IMR-90 (cell line): ENCODE results near the gene MRTFA. TPM values are rescaled to one million over a fixed set of nuclear protein-coding genes. Genes with fewer than 3 reads are reported as not detected.

ENCODE experiments used
- ATAC-seq: fragments of 200-7000 bp; cut with Tn5 transposase; 2 replicates; pipeline ENCODE4 v1.9.1; 2020; ENCODE audit warnings: low read depth, mild to moderate bottlenecking, moderate library complexity
- BruUV-seq: library from RNA; stranded (reverse); fragments of 400-500 nt; replicated peaks from 2 replicates; lab custom pipeline; 2021; lab: Mats Ljungman, UMichigan
- CTCF ChIA-PET: fragments of 300-600 bp; formaldehyde crosslinking; extraction: SDS; loops from one replicate; lab custom pipeline; 2021; ENCODE audit warnings: antibody characterized with exemption; lab: Yijun Ruan, JAX
- POLR2A ChIA-PET: fragments of 300-600 bp; sonication (Branson Sonifier 250); formaldehyde crosslinking; loops from one replicate; lab custom pipeline; 2022; ENCODE audit warnings: antibody characterized with exemption; ENCODE audit not compliant: unreplicated experiment; lab: Charles Lee
- DNase-seq: peaks from one replicate; pipeline ENCODE4 v3.0.0; 2013
- H2AFZ ChIP-seq: replicated peaks from 2 replicates; pipeline ENCODE3; 2013; ENCODE audit warnings: low read length, mild to moderate bottlenecking; ENCODE audit not compliant: poor library complexity
- H2AK5ac ChIP-seq: 2 replicates; pipeline ENCODE4 v1.6.1; 2013; ENCODE audit warnings: low read depth, low read length, inconsistent platforms
- H2AK9ac ChIP-seq: replicated peaks from 2 replicates; pipeline ENCODE3; 2013; ENCODE audit warnings: mild to moderate bottlenecking, low read depth, low read length, moderate library complexity; ENCODE audit not compliant: poor library complexity
- H2BK120ac ChIP-seq: 2 replicates; pipeline ENCODE4 v1.6.1; 2013; ENCODE audit warnings: low read depth, low read length, inconsistent platforms
- H2BK15ac ChIP-seq: 3 replicates; pipeline ENCODE4 v1.6.1; 2013; ENCODE audit warnings: low read depth, low read length, inconsistent platforms
- H2BK20ac ChIP-seq: 2 replicates; pipeline ENCODE4 v1.6.1; 2013; ENCODE audit warnings: low read depth, mild to moderate bottlenecking, inconsistent platforms, low read length, moderate library complexity
- H2BK5ac ChIP-seq: 2 replicates; pipeline ENCODE4 v1.6.1; 2013; ENCODE audit warnings: mild to moderate bottlenecking, low read depth, low read length, inconsistent platforms; ENCODE audit not compliant: poor library complexity, severe bottlenecking
- H3K14ac ChIP-seq: replicated peaks from 2 replicates; pipeline ENCODE4 v1.6.1; 2013; ENCODE audit warnings: low read depth, low read length, inconsistent platforms
- H3K18ac ChIP-seq: 2 replicates; pipeline ENCODE4 v1.6.1; 2013; ENCODE audit warnings: low read depth, low read length, control low read depth
- H3K23ac ChIP-seq: 2 replicates; pipeline ENCODE4 v1.6.1; 2013; ENCODE audit warnings: low read depth, low read length, inconsistent platforms
- H3K27ac ChIP-seq: 2 replicates; pipeline ENCODE4 v1.5.1; 2013; ENCODE audit warnings: mild to moderate bottlenecking, control low read depth, low read length; ENCODE audit not compliant: insufficient read depth
- H3K27me3 ChIP-seq: 2 replicates; pipeline ENCODE4 v1.6.1; 2013; ENCODE audit warnings: low read length; ENCODE audit not compliant: control insufficient read depth, insufficient read depth
- H3K36me3 ChIP-seq: 2 replicates; pipeline ENCODE4 v1.6.1; 2013; ENCODE audit warnings: low read length, mixed read lengths; ENCODE audit not compliant: control insufficient read depth, insufficient read depth
- H3K4ac ChIP-seq: 2 replicates; pipeline ENCODE4 v1.6.1; 2013; ENCODE audit warnings: low read depth, low read length, inconsistent platforms
- H3K4me1 ChIP-seq: 2 replicates; pipeline ENCODE4 v1.6.1; 2013; ENCODE audit warnings: low read length, mixed read lengths; ENCODE audit not compliant: control insufficient read depth, insufficient read depth
- H3K4me2 ChIP-seq: 2 replicates; pipeline ENCODE4 v1.6.1; 2013; ENCODE audit warnings: low read depth, mild to moderate bottlenecking, control low read depth, low read length, moderate library complexity
- H3K4me3 ChIP-seq: 2 replicates; pipeline ENCODE4 v1.5.1; 2013; ENCODE audit warnings: low read depth, mild to moderate bottlenecking, control low read depth, low read length, moderate library complexity; ENCODE audit not compliant: insufficient read depth
- H3K56ac ChIP-seq: 2 replicates; pipeline ENCODE4 v1.6.1; 2013; ENCODE audit warnings: low read length, inconsistent platforms; ENCODE audit not compliant: insufficient read depth; ENCODE audit errors: extremely low read depth
- H3K79me1 ChIP-seq, 2 experiments: 2 replicates each; pipeline ENCODE4 v1.6.1; 2013; ENCODE audit warnings: low read length in 2 of 2, inconsistent platforms in 1 of 2, low read depth in 1 of 2
- H3K9ac ChIP-seq: 2 replicates; pipeline ENCODE4 v1.6.1; 2013; ENCODE audit warnings: low read depth, low read length, control low read depth
- H3K9me1 ChIP-seq: 2 replicates; pipeline ENCODE4 v1.6.1; 2013; ENCODE audit warnings: low read length, inconsistent platforms; ENCODE audit not compliant: insufficient read depth
- H3K9me3 ChIP-seq: 2 replicates; pipeline ENCODE4 v1.6.1; 2013; ENCODE audit warnings: low read length; ENCODE audit not compliant: control insufficient read depth, insufficient read depth
- H4K20me1 ChIP-seq: 2 replicates; pipeline ENCODE4 v1.6.1; 2013; ENCODE audit warnings: low read length, inconsistent platforms; ENCODE audit not compliant: insufficient read depth
- H4K5ac ChIP-seq: 2 replicates; pipeline ENCODE4 v1.6.1; 2013; ENCODE audit warnings: mild to moderate bottlenecking, low read depth, low read length, control low read depth
- H4K8ac ChIP-seq, 2 experiments: 2 replicates each; pipeline ENCODE4 v1.6.1; 2013; ENCODE audit warnings: low read depth in 2 of 2, low read length in 2 of 2, control low read depth in 1 of 2, inconsistent platforms in 1 of 2
- H4K91ac ChIP-seq: 2 replicates; pipeline ENCODE4 v1.6.1; 2013; ENCODE audit warnings: low read depth, low read length, inconsistent platforms; ENCODE audit not compliant: insufficient read depth
- BHLHE40 ChIP-seq: fragments of 150-350 bp; IDR thresholded peaks from 2 replicates; pipeline ENCODE4 v1.6.1; 2016; ENCODE audit warnings: mild to moderate bottlenecking, low read depth, low read length
- CEBPB ChIP-seq: IDR thresholded peaks from 2 replicates; pipeline ENCODE4 v1.6.1; 2012; ENCODE audit warnings: low read depth, low read length, improper control_type of control experiment
- MAFK ChIP-seq: IDR thresholded peaks from 2 replicates; pipeline ENCODE4 v1.6.1; 2012; ENCODE audit warnings: low read depth, low read length, improper control_type of control experiment
- MAZ ChIP-seq: IDR thresholded peaks from 2 replicates; pipeline ENCODE4 v1.6.1; 2012; ENCODE audit warnings: low read depth, mild to moderate bottlenecking, low read length, improper control_type of control experiment, moderate library complexity, borderline replicate concordance
- NFE2L2 ChIP-seq: fragments of 150-350 bp; IDR thresholded peaks from 2 replicates; pipeline ENCODE4 v1.6.1; 2016; ENCODE audit warnings: low read depth, mild to moderate bottlenecking, low read length
- POLR2A ChIP-seq: IDR thresholded peaks from 2 replicates; pipeline ENCODE4 v1.6.1; 2012; ENCODE audit warnings: mild to moderate bottlenecking, low read depth, low read length
- RAD21 ChIP-seq: IDR thresholded peaks from 2 replicates; pipeline ENCODE4 v1.6.1; 2012; ENCODE audit warnings: low read length, improper control_type of control experiment
- RFX5 ChIP-seq: IDR thresholded peaks from 2 replicates; pipeline ENCODE4 v1.8.0; 2012; ENCODE audit warnings: low read depth, mild to moderate bottlenecking, low read length, moderate library complexity
- WGBS, 2 experiments: methylation state at CpG; one replicate each; pipeline versions ENCODE4 v1.1.5 to v1.1.7; 2013; ENCODE audit warnings: missing lambda C conversion rate in 2 of 2; ENCODE audit not compliant: insufficient read length in 1 of 2; ENCODE audit errors: extremely low coverage in 2 of 2; 5-methylcytosine and 5-hydroxymethylcytosine counted together
- dilution Hi-C: fragments of 300-500 bp; cut with HindIII; formaldehyde crosslinking; loops from one replicate; pipeline ENCODE4 v1.14.3; 2018; ENCODE audit warnings: low sequenced_read_pairs; ENCODE audit not compliant: unreplicated experiment
- in situ Hi-C: fragments of 300-500 bp; cut with MboI; formaldehyde crosslinking; loops from 3 replicates; pipeline ENCODE4 v1.14.3; 2019; ENCODE audit warnings: low sequenced_read_pairs, inconsistent platforms, mixed read lengths
- intact Hi-C: fragments of 100-400 bp; cut with micrococcal nuclease; formaldehyde crosslinking; loops from 2 replicates; pipeline ENCODE4 v1.10.0; 2022
- polyA plus RNA-seq, 3 experiments: library from polyadenylated mRNA; depleted of rRNA; stranded (reverse); fragments of >200 nt; gene quantifications; 2 replicates each; pipeline ENCODE4 v1.2.3, GENCODE V29; 2012; ENCODE audit warnings: low replicate concordance in 1 of 3
- total RNA-seq: library from RNA; depleted of rRNA; stranded (reverse); fragments of >200 nt; gene quantifications from 2 replicates; pipeline ENCODE4 v1.2.3, GENCODE V29; 2012
- TF ChIP-seq, protein P1 (sequence below): fragments of 150-350 bp; IDR thresholded peaks from 2 replicates; pipeline ENCODE4 v1.6.1; 2017; ENCODE audit warnings: mild to moderate bottlenecking, antibody characterized with exemption, low read length, low read depth

MRTFA gene
- total and polyA plus RNA-seq, 2 of the 4 experiments (the other 2 are of a cell fraction) = 12.5 to 17.2 TPM

DNA sequence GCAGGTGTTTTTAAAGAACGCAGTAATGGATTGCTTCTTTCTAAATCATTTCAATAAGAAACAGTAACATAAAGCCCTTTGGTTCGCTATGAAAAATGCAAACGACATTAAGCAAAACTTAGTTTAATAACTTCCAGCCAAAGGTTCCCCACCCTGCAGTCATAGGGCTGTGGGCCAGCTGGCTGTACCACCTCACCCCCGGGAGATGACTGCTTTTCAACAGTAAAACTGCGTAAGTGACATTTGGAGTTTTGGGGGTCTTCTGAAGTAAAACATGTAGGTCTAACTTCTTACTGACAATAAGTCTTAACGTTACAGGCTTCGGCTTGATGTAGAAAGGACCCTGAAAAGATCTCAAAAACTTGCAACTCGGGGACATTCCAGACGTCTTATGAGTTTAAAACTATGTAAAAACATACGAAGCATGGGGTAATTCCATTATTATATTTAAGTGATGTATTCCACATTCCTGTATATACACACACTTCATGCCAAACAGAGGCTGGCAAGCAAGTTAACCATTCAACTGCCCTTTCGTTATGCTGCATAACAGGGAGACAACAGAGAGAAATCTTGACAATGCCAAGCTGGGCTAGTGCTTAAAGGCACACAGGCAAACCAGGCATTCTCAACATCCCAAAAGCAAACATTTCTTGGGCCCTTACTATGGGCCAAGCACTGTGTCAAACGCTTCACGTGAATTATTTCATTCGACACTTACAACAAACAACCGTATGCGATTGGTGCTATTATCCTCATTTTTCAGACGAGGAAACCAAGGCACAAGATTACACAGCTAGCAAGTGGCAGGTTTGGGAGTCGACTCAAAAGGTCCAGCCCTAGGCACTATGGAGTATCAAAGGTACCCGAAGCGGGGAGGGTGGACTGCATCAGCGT lies 1.2 kb downstream of the MRTFA start:
- Histone ChIP-seq H3K14ac (peak overlapping the region; percentile 92), H2BK120ac (peak overlapping the region; percentile 58), H3K27ac (peak overlapping the region; percentile 95), H3K27me3 (no peaks in the 10 kb centered on the region), H4K91ac (peak overlapping the region; percentile 60), H2BK20ac (peak overlapping the region; percentile 33), H3K56ac (peak overlapping the region; percentile 63), H2AK5ac (peak overlapping the region; percentile 70), H3K4me2 (peak overlapping the region; percentile 85), H3K36me3 (no peaks in the 10 kb centered on the region), H2BK5ac (peak overlapping the region; percentile 81), H4K20me1 (peaks cover 53% of the 10 kb centered on the region), H4K5ac (peak overlapping the region; percentile 33), H3K4ac (peak overlapping the region; percentile 78), H3K18ac (peak overlapping the region; percentile 74), H3K4me1 (peaks cover 10% of the 10 kb centered on the region), H3K4me3 (peak overlapping the region; percentile 69), H2AFZ (no peak overlapping the region), H2AK9ac (peak overlapping the region; percentile 92), H4K8ac (peak overlapping the region in 1 of 2 experiments; percentile 37; a peak in 1 of 4 replicates), H3K23ac (peak overlapping the region; percentile 90), H2BK15ac (peak overlapping the region; percentile 4; the same call in 2 of the 3 replicates), H3K9me1 (peaks cover 18% of the 10 kb centered on the region), H3K79me1 (peaks cover 7 to 58% of the 10 kb centered on the region in 2 experiments), H3K9me3 (no peaks in the 10 kb centered on the region), H3K9ac (peak overlapping the region; percentile 87)
- in situ Hi-C loops = no loop called here
- 13% methylated on average over 10 of the region's 21 CpGs; no CpG with 5 or more reads in 1 of the 2 experiments for WGBS, 2 experiments
- dilution Hi-C loops = no loop called here
- DNase-seq (peak; percentile 60), ATAC-seq (peak; percentile 2; the same call in 1 of the 2 replicates)
- TF ChIP-seq MAFK (no peak), BHLHE40 (no peak), CEBPB (no peak), RFX5 (no peak), MAZ (no peak), POLR2A (no peak), RAD21 (no peak), NFE2L2 (no peak)
- TF ChIP-seq, protein P1, sequence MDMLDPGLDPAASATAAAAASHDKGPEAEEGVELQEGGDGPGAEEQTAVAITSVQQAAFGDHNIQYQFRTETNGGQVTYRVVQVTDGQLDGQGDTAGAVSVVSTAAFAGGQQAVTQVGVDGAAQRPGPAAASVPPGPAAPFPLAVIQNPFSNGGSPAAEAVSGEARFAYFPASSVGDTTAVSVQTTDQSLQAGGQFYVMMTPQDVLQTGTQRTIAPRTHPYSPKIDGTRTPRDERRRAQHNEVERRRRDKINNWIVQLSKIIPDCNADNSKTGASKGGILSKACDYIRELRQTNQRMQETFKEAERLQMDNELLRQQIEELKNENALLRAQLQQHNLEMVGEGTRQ = no peak
- TSS peak; percentile 38 for BruUV-seq
- POLR2A ChIA-PET = no interaction called here
- CTCF ChIA-PET = interaction anchor here (0.5 to 2.3 kb wide), 2 partner anchors 111 to 178 kb away, joined by 3 to 17 read pairs; no protein-coding TSS in a partner anchor
- intact Hi-C loops = loop anchor here (5.0 kb wide), 2 partner anchors 38 to 103 kb away; no protein-coding TSS in a partner anchor
